HEK293 (cell line): ENCODE measurements around the gene LYST.

Experiments
- CTCF ChIA-PET: fragments of 350-600 bp; formaldehyde crosslinking; extraction: SDS; loops from one replicate; lab custom pipeline; 2021; ENCODE audit warnings: antibody characterized with exemption; lab: Yijun Ruan, JAX
- POLR2A ChIA-PET: fragments of 300-600 bp; formaldehyde crosslinking; extraction: SDS; loops from one replicate; lab custom pipeline; 2020; ENCODE audit warnings: antibody characterized with exemption, inconsistent platforms; lab: Yijun Ruan, JAX
- H3K27ac ChIP-seq: fragments of 200-500 bp; sonication (Bioruptor generic); 2 replicates; pipeline ENCODE4 v1.5.1; 2014; ENCODE audit warnings: low read depth, low read length, control low read depth, inconsistent platforms; ENCODE audit errors: extremely low read depth
- H3K36me3 ChIP-seq, 2 experiments: fragments of 200-500 bp in 1 of 2; sonication (Bioruptor generic) in 1 of 2; 1 replicate in 1 of 2; 2 replicates in 1 of 2; pipeline ENCODE4 v1.5.1; 2014 to 2017; ENCODE audit warnings: inconsistent platforms in 2 of 2, low read length in 2 of 2; ENCODE audit not compliant: control insufficient read depth in 2 of 2, insufficient read depth in 1 of 2
- H3K4me1 ChIP-seq: fragments of 200-500 bp; sonication (Bioruptor generic); 2 replicates; pipeline ENCODE4 v1.5.1; 2014; ENCODE audit warnings: mild to moderate bottlenecking, low read length, inconsistent platforms; ENCODE audit not compliant: control insufficient read depth, insufficient read depth
- H3K4me3 ChIP-seq: 2 replicates; pipeline ENCODE4 v1.5.1; 2011; ENCODE audit warnings: low read depth, mild to moderate bottlenecking, control low read depth, low read length, moderate library complexity
- H3K9me3 ChIP-seq: fragments of 200-500 bp; sonication (Bioruptor generic); 2 replicates; pipeline ENCODE4 v1.5.1; 2014; ENCODE audit warnings: low read depth, low read length, inconsistent platforms; ENCODE audit not compliant: control insufficient read depth, insufficient read depth
- HIC1 ChIP-seq: fragments of 450-650 bp; formaldehyde crosslinking; IDR thresholded peaks from 2 replicates; pipeline ENCODE4 v1.5.1; 2016; ENCODE audit warnings: missing biosample characterization, missing genetic modification characterization
- PRDM1 ChIP-seq: fragments of 450-650 bp; formaldehyde crosslinking; IDR thresholded peaks from 2 replicates; pipeline ENCODE4; 2016; ENCODE audit warnings: missing biosample characterization, missing genetic modification characterization
- REST ChIP-seq: fragments of 450-650 bp; formaldehyde crosslinking; IDR thresholded peaks from 2 replicates; pipeline ENCODE4 v1.5.1; 2016; ENCODE audit warnings: missing biosample characterization, missing genetic modification characterization
- SCRT2 ChIP-seq: fragments of 450-650 bp; formaldehyde crosslinking; IDR thresholded peaks from 2 replicates; pipeline ENCODE4 v1.5.1; 2016; ENCODE audit warnings: missing biosample characterization, missing genetic modification characterization
- ZBTB17 ChIP-seq: fragments of 450-650 bp; formaldehyde crosslinking; IDR thresholded peaks from 2 replicates; pipeline ENCODE4 v1.5.1; 2016; ENCODE audit warnings: missing biosample characterization, missing genetic modification characterization
- ZBTB26 ChIP-seq: fragments of 450-650 bp; formaldehyde crosslinking; optimal IDR thresholded peaks from 2 replicates; pipeline ENCODE3; 2016; ENCODE audit warnings: missing biosample characterization, mild to moderate bottlenecking, missing genetic modification characterization
- ZBTB44 ChIP-seq: fragments of 450-650 bp; IDR thresholded peaks from 2 replicates; pipeline ENCODE4 v1.5.1; 2018; ENCODE audit warnings: missing biosample characterization, mild to moderate bottlenecking, missing genetic modification characterization
- ZIC2 ChIP-seq: fragments of 450-650 bp; formaldehyde crosslinking; IDR thresholded peaks from 2 replicates; pipeline ENCODE4 v1.5.1; 2016; ENCODE audit warnings: missing biosample characterization, missing genetic modification characterization
- ZNF280D ChIP-seq: fragments of 450-650 bp; formaldehyde crosslinking; IDR thresholded peaks from 2 replicates; pipeline ENCODE4 v1.5.1; 2016; ENCODE audit warnings: missing biosample characterization, missing genetic modification characterization
- ZNF350 ChIP-seq: fragments of 450-650 bp; formaldehyde crosslinking; IDR thresholded peaks from 2 replicates; pipeline ENCODE4 v1.5.0; 2017; ENCODE audit warnings: missing biosample characterization, mild to moderate bottlenecking, missing genetic modification characterization
- ZNF416 ChIP-seq: fragments of 450-650 bp; formaldehyde crosslinking; IDR thresholded peaks from 2 replicates; pipeline ENCODE4 v1.5.1; 2016; ENCODE audit warnings: missing biosample characterization, missing genetic modification characterization
- ZNF654 ChIP-seq: fragments of 450-650 bp; formaldehyde crosslinking; IDR thresholded peaks from 2 replicates; pipeline ENCODE4 v1.5.1; 2016; ENCODE audit warnings: low read depth, missing biosample characterization, missing genetic modification characterization

LYST gene

GRCh38 chr1:235682216-235682615 is 184.5 kb downstream of the LYST start:
- Histone ChIP-seq H3K36me3 (peaks cover 0 to 2% of the 10 kb centered on the region in 2 experiments; a peak in 1 of 3 replicates), H3K4me1 (no peaks in the 10 kb centered on the region), H3K9me3 (no peaks in the 10 kb centered on the region), H3K4me3 (no peak overlapping the region), H3K27ac (no peak overlapping the region)
- ChIA-PET POLR2A (no interaction called here), CTCF (interaction anchor here (0.6 to 0.7 kb wide), 2 partner anchors 52 to 167 kb away, joined by 3 to 4 read pairs; no protein-coding TSS in a partner anchor)
- TF ChIP-seq SCRT2 (peak; percentile 72), ZNF416 (no peak), ZBTB17 (no peak), ZNF350 (tag by site-specific recombination) (no peak), ZNF654 (no peak), ZIC2 (tag by site-specific recombination) (peak; percentile 73), HIC1 (peak; percentile 12; the same call in 1 of the 2 replicates), PRDM1 (tag by site-specific recombination) (peak; percentile 64)

- ChIA-PET CTCF (interaction anchor here (0.7 to 1.1 kb wide), 2 partner anchors 51 to 81 kb away, joined by 3 read pairs; no protein-coding TSS in a partner anchor), POLR2A (interaction anchor here (0.7 kb wide), 1 partner anchor 925 kb away, joined by 3 read pairs; the partner anchor contains the start of gene HEATR1)
- no peak for TF ChIP-seq ZBTB44
- TF ChIP-seq ZNF280D: no peak
- no peak for TF ChIP-seq ZBTB17
- TF ChIP-seq ZBTB26 (tag by site-specific recombination): no peak
- no peak for TF ChIP-seq REST (tag by site-specific recombination)
- Histone ChIP-seq H3K4me3 (no peak overlapping the region), H3K9me3 (no peaks in the 10 kb centered on the region), H3K27ac (no peak overlapping the region), H3K4me1 (no peaks in the 10 kb centered on the region), H3K36me3 (peaks cover 0 to 19% of the 10 kb centered on the region in 2 experiments; a peak in 1 of 3 replicates)
These were observed 187.1 kb downstream of the LYST start for GRCh38 chr1:235679644-235680043.
